HUES64 (cell line): Measurements from ENCODE around the gene ZNF675.
A peak's percentile ranks its signal among the peaks of the same experiment; 100 is the strongest.
"Not testable (repeated sequence)": the region's sequence is repeated elsewhere in the genome, so short reads cannot be mapped to it uniquely, and the experiment has no call there.

Experiments
- H3K27ac ChIP-seq: 2 replicates; pipeline ENCODE4 v1.7.0; 2013; ENCODE audit warnings: low read depth, low read length, inconsistent platforms
- H3K27me3 ChIP-seq: 2 replicates; pipeline ENCODE4 v1.6.1; 2013; ENCODE audit warnings: mild to moderate bottlenecking, low read length; ENCODE audit not compliant: insufficient read depth
- H3K36me3 ChIP-seq: 2 replicates; pipeline ENCODE4 v1.6.1; 2013; ENCODE audit warnings: mild to moderate bottlenecking, low read length; ENCODE audit not compliant: insufficient read depth
- H3K4me1 ChIP-seq: 2 replicates; pipeline ENCODE4 v1.6.1; 2013; ENCODE audit warnings: mild to moderate bottlenecking, low read length, moderate library complexity; ENCODE audit not compliant: insufficient read depth
- H3K4me3 ChIP-seq: 2 replicates; pipeline ENCODE4 v1.5.1; 2013; ENCODE audit warnings: mild to moderate bottlenecking, low read length, moderate library complexity
- H3K9ac ChIP-seq: 2 replicates; pipeline ENCODE4 v1.6.1; 2013; ENCODE audit warnings: mild to moderate bottlenecking, low read depth, low read length
- H3K9me3 ChIP-seq: 2 replicates; pipeline ENCODE4 v1.6.1; 2013; ENCODE audit warnings: low read depth, low read length; ENCODE audit not compliant: insufficient read depth
- WGBS: fragments of 150-250, 120-280 bp; methylation state at CpG from one replicate; pipeline ENCODE4 v1.1.7; 2013; ENCODE audit warnings: missing lambda C conversion rate; 5-methylcytosine and 5-hydroxymethylcytosine counted together

The ZNF675 gene

DNA sequence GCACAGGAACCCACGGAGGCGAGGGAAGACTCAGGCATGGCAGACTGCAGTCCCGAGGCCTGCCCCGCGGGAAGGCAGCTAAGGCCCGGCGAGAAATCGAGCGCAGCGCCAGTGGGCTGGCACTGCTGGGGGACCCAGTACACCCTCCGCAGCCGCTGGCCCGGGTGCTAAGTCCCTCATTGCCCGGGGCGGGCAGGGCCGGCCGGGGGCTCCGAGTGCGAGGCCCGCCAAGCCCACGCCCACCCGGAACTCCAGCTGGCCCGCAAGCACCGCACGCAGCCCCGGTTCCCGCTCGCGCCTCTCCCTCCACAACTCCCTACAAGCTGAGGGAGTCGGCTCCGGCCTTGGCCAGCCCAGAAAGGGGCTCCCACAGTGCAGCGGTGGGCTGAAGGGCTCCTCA lies 18.4 kb downstream of the ZNF675 start:
- Histone ChIP-seq H3K36me3 (peaks cover 21% of the 10 kb centered on the region), H3K4me1 (peaks cover 17% of the 10 kb centered on the region)
- not testable (repeated sequence) for H3K27ac ChIP-seq, H3K9ac ChIP-seq, H3K27me3 ChIP-seq, H3K4me3 ChIP-seq, H3K9me3 ChIP-seq
- 85% methylated on average over 27 of the region's 32 CpGs for WGBS

GRCh38 chr19:23665651-23666410 lies 21.2 kb downstream of the ZNF675 start:
- peaks cover 10% of the 10 kb centered on the region; the same call in 1 of the 2 replicates for H3K9me3 ChIP-seq
- H3K27ac ChIP-seq: peak overlapping the region; percentile 81; the same call in 1 of the 2 replicates
- 9% methylated on average over 3 of the region's 3 CpGs for WGBS
- H3K4me1 ChIP-seq: peaks cover 17% of the 10 kb centered on the region
- no peaks in the 10 kb centered on the region for H3K27me3 ChIP-seq
- H3K4me3 ChIP-seq: no peak overlapping the region
- no peak overlapping the region for H3K9ac ChIP-seq
- peaks cover 48% of the 10 kb centered on the region for H3K36me3 ChIP-seq

DNA sequence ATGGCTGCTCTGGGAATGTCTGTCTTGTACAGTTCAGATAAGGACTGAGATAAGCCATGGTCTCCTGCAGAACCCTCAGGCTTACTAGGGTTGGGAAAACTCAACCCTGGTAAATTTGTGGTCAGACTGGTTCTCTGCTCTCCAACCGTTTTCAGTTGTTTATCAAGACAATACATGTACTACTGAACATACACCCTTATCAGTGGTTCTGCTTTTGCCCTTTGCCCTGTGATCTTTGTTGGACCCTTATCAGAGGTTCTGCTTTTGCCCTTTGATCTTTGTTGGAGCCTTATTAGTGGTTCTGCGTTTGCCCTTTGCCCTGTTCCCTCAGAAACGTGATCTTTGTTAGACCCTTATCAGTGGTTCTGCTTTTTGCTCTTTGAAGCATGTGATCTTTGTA lies 37.2 kb downstream of the ZNF675 start:
- Histone ChIP-seq H3K9me3 (peaks cover 48% of the 10 kb centered on the region), H3K36me3 (peaks cover 34% of the 10 kb centered on the region)
- 79% methylated on average over 3 of the region's 3 CpGs for WGBS
- not testable (repeated sequence) for H3K4me3 ChIP-seq, H3K27ac ChIP-seq, H3K27me3 ChIP-seq, H3K9ac ChIP-seq, H3K4me1 ChIP-seq
